ENCODE measurements around the gene SLC8A3. TPM values are rescaled to one million over a fixed set of nuclear protein-coding genes. Genes with fewer than 3 reads are reported as not detected.
A peak's percentile ranks its signal among the peaks of the same experiment; 100 is the strongest.

SLC8A3 gene
- total and polyA plus RNA-seq, 2 of the 13 experiments (the other 11 are each of a cell fraction or from before 2014, with no cell fraction given) = 0.01 to 0.02 TPM

GRCh38 chr14:70077005-70077404 lies 111.7 kb downstream of the SLC8A3 start:
- Histone ChIP-seq H4K20me1 (ENCODE audit: insufficient read depth, low read length) (no peaks in the 10 kb centered on the region), H3K9ac (ENCODE audit: insufficient read depth, low read depth, low read length) (no peak overlapping the region), H3K4me1 (ENCODE audit: insufficient read depth, low read length) (peaks cover 24% of the 10 kb centered on the region), H3K36me3 (replicated peaks in 1 of 2; ENCODE audit: control insufficient read depth in 1 of 2, insufficient read depth in 2 of 2, low read length in 2 of 2) (no peaks in the 10 kb centered on the region), H3K27me3 (ENCODE audit: control insufficient read depth in 1 of 2, insufficient read depth in 2 of 2, low read length in 2 of 2) (no peaks in the 10 kb centered on the region), H3K4me2 (ENCODE audit: low read depth, low read length) (no peak overlapping the region), H3K27ac (ENCODE audit: extremely low read length, insufficient read depth, low read length) (no peak overlapping the region), H3K79me2 (ENCODE audit: insufficient read depth, low read length) (no peaks in the 10 kb centered on the region), H3K4me3 (replicated peaks in 1 of 3; ENCODE audit: insufficient read depth in 1 of 3, low read depth in 2 of 3, low read length in 3 of 3) (no peak overlapping the region), H2AFZ (ENCODE audit: low read length) (no peak overlapping the region), H3K9me3 (ENCODE audit: low read length) (no peaks in the 10 kb centered on the region)
- ATAC-seq (no peak), FAIRE-seq (no peak), DNase-seq (ENCODE audit: low spot score) (no peak)
- WGBS (ENCODE audit: low lambda C conversion rate) = 51% methylated on average over 3 of the region's 3 CpGs
- no peak for TF ChIP-seq KLF16 (CRISPR knock-in tag; IDR thresholded peaks at IDR 0.05)
- TF ChIP-seq ZBTB8A (CRISPR knock-in tag; IDR thresholded peaks at IDR 0.05; ENCODE audit: borderline replicate concordance, low read depth) = no peak
- no peak for TF ChIP-seq ZMYM2 (CRISPR knock-in tag; IDR thresholded peaks at IDR 0.05)
- intact Hi-C loops (cut with micrococcal nuclease; ENCODE audit: unreplicated experiment) = loop anchor here (2.0 kb wide), 1 partner anchor 214 kb away; no protein-coding TSS in a partner anchor
- in situ Hi-C loops (cut with HindIII; ENCODE audit: extremely low pct_ligation_motif_present, low pct_unique_long_range_greater_than_20kb) = loop anchor here (25.0 kb wide), 1 partner anchor 485 kb away; no protein-coding TSS in a partner anchor
- POLR2A ChIA-PET = no interaction called here
- CTCF ChIA-PET (ENCODE audit: low intra/inter-chr PET ratio, low total read pairs) = no interaction called here
- BruUV-seq (replicated peaks) = no TSS peak

- Histone ChIP-seq H3K9me3 (ENCODE audit: low read length) (no peaks in the 10 kb centered on the region), H2AFZ (ENCODE audit: low read length) (no peak overlapping the region), H3K9ac (ENCODE audit: insufficient read depth, low read depth, low read length) (no peak overlapping the region), H3K27me3 (ENCODE audit: control insufficient read depth in 1 of 2, insufficient read depth in 2 of 2, low read length in 2 of 2) (no peaks in the 10 kb centered on the region), H3K36me3 (replicated peaks in 1 of 2; ENCODE audit: control insufficient read depth in 1 of 2, insufficient read depth in 2 of 2, low read length in 2 of 2) (no peaks in the 10 kb centered on the region; a peak in 1 of 5 replicates), H3K4me1 (ENCODE audit: insufficient read depth, low read length) (peaks cover 30% of the 10 kb centered on the region), H3K79me2 (ENCODE audit: insufficient read depth, low read length) (no peaks in the 10 kb centered on the region), H3K27ac (ENCODE audit: extremely low read length, insufficient read depth, low read length) (no peak overlapping the region), H3K4me3 (replicated peaks in 1 of 3; ENCODE audit: insufficient read depth in 1 of 3, low read depth in 2 of 3, low read length in 3 of 3) (no peak overlapping the region), H4K20me1 (ENCODE audit: insufficient read depth, low read length) (no peaks in the 10 kb centered on the region), H3K4me2 (ENCODE audit: low read depth, low read length) (no peak overlapping the region)
- DNase-seq (ENCODE audit: low spot score) = peak; percentile 87
- ATAC-seq = peak; percentile 100
- intact Hi-C loops (cut with micrococcal nuclease; ENCODE audit: unreplicated experiment) = loop anchor here (1.0 kb wide), 1 partner anchor 28 kb away; no protein-coding TSS in a partner anchor
- in situ Hi-C loops (cut with HindIII; ENCODE audit: extremely low pct_ligation_motif_present, low pct_unique_long_range_greater_than_20kb) = no loop called here
- FAIRE-seq = peak; percentile 81
- POLR2A ChIA-PET = interaction anchor here (0.7 to 2.7 kb wide), 2 partner anchors 28 to 224 kb away, joined by 4 to 44 read pairs; no protein-coding TSS in a partner anchor
- CTCF ChIA-PET (ENCODE audit: low intra/inter-chr PET ratio, low total read pairs) = interaction anchor here (1.0 to 4.1 kb wide), 3 partner anchors 28 to 255 kb away, joined by 5 to 75 read pairs (median 8); no protein-coding TSS in a partner anchor
- 30% methylated on average over 3 of the region's 3 CpGs for WGBS (ENCODE audit: low lambda C conversion rate)
- BruUV-seq (replicated peaks) = no TSS peak
- TF ChIP-seq ZNF121 (CRISPR knock-in tag; IDR thresholded peaks at IDR 0.05) (no peak), TEAD3 (CRISPR knock-in tag; optimal IDR thresholded peaks at IDR 0.05; ENCODE audit: borderline replicate concordance) (peak; percentile 84), MED13 (CRISPR knock-in tag; IDR thresholded peaks at IDR 0.05) (no peak), MIXL1 (CRISPR knock-in tag; IDR thresholded peaks at IDR 0.05) (0 out of 2 replicates have a peak, but pooled peaks have one; percentile 50), HMG20A (CRISPR knock-in tag; IDR thresholded peaks at IDR 0.05; ENCODE audit: borderline replicate concordance) (0 out of 2 replicates have a peak, but pooled peaks have one; percentile 20), PRDM15 (CRISPR knock-in tag; IDR thresholded peaks at IDR 0.05) (no peak), PPARG (CRISPR knock-in tag; conservative IDR thresholded peaks at IDR 0.05) (peak; percentile 76), ZFP1 (CRISPR knock-in tag; IDR thresholded peaks at IDR 0.05) (0 out of 2 replicates have a peak, but pooled peaks have one; percentile 41), ZMAT5 (CRISPR knock-in tag; IDR thresholded peaks at IDR 0.05; ENCODE audit: borderline replicate concordance, low read depth) (no peak), FOSL2 (CRISPR knock-in tag; IDR thresholded peaks at IDR 0.05) (peak; percentile 64; the same call in 1 of the 2 replicates)
These were observed 114.7 kb downstream of the SLC8A3 start for GRCh38 chr14:70073924-70074566.
